ENCODE data around the gene COLQ. TPM values are rescaled to one million over a fixed set of nuclear protein-coding genes. Genes with fewer than 3 reads are reported as not detected.
"Not testable (repeated sequence)": the region's sequence is repeated elsewhere in the genome, so short reads cannot be mapped to it uniquely, and the experiment has no call there.

The COLQ gene
- total RNA-seq, 1 experiment from 2014 or later, result 1.9 TPM

GRCh38 chr3:15426579-15427118, 94.9 kb downstream of the COLQ start:
- Histone ChIP-seq H3K9me3 (ENCODE audit: control insufficient read depth in 1 of 2, insufficient read depth in 1 of 2, low read depth in 1 of 2, low read length in 2 of 2) (no peaks in the 10 kb centered on the region), H3K4me3 (replicated peaks in 1 of 2; ENCODE audit: low read depth in 1 of 2, low read length in 2 of 2) (peak overlapping the region; percentile 99), H3K27ac (ENCODE audit: low read depth, low read length) (peak overlapping the region; percentile 77), H3K4me2 (ENCODE audit: low read length) (peak overlapping the region; percentile 88), H3K36me3 (ENCODE audit: control insufficient read depth in 1 of 2, insufficient read depth in 2 of 2, low read length in 2 of 2) (peaks cover 8 to 9% of the 10 kb centered on the region in 2 experiments; a peak in 3 of 4 replicates), H3K9ac (ENCODE audit: low read length) (peak overlapping the region; percentile 86), H3K4me1 (ENCODE audit: control insufficient read depth in 1 of 2, insufficient read depth in 2 of 2, low read length in 2 of 2) (peaks cover 13 to 16% of the 10 kb centered on the region in 2 experiments), H3K9me2 (ENCODE audit: insufficient read depth) (no peaks in the 10 kb centered on the region), H3K79me2 (ENCODE audit: insufficient read depth, low read length) (peaks cover 62% of the 10 kb centered on the region), H3K27me3 (ENCODE audit: insufficient read depth, low read length) (no peaks in the 10 kb centered on the region), H2AFZ (ENCODE audit: low read depth, low read length, poor library complexity, severe bottlenecking) (peak overlapping the region; percentile 95), H4K20me1 (ENCODE audit: insufficient read depth) (no peaks in the 10 kb centered on the region)
- RAD21 ChIA-PET (ENCODE audit: low non-redundant PET in 1 of 2, low total read pairs in 2 of 2, uncharacterized antibody in 2 of 2, unreplicated experiment in 2 of 2), result no interaction called here
- TF ChIP-seq CEBPB (IDR thresholded peaks at IDR 0.05; ENCODE audit: low read depth), result no peak
- TF ChIP-seq CBX3 (IDR thresholded peaks at IDR 0.05; ENCODE audit: low read depth), result 0 out of 2 replicates have a peak, but pooled peaks have one; percentile 14
- POLR2A ChIA-PET, result no interaction called here
- no peak for DNase-seq (ENCODE audit: low read depth, low spot score)
- CTCF ChIA-PET, result no interaction called here
- intact Hi-C loops (cut with micrococcal nuclease), result no loop called here
- TSS peak; percentile 72 for BruUV-seq (replicated peaks)
- ATAC-seq, result no peak

- DNase-seq (ENCODE audit: low read depth, low spot score), result no peak
- H3K4me1 ChIP-seq (ENCODE audit: control insufficient read depth in 1 of 2, insufficient read depth in 2 of 2, low read length in 2 of 2), result no peaks in the 10 kb centered on the region
- no peak overlapping the region for H3K4me2 ChIP-seq (ENCODE audit: low read length)
- no peak overlapping the region for H3K27ac ChIP-seq (ENCODE audit: low read depth, low read length)
- no peak for ATAC-seq
- H3K4me3 ChIP-seq (replicated peaks in 1 of 2; ENCODE audit: low read depth in 1 of 2, low read length in 2 of 2), result no peak overlapping the region
- no peaks in the 10 kb centered on the region for H3K27me3 ChIP-seq (ENCODE audit: insufficient read depth, low read length)
- H3K79me2 ChIP-seq (ENCODE audit: insufficient read depth, low read length), result peaks cover 5% of the 10 kb centered on the region; the same call in 1 of the 2 replicates
- no peak overlapping the region for H3K9ac ChIP-seq (ENCODE audit: low read length)
- TF ChIP-seq SIN3A (IDR thresholded peaks at IDR 0.05; ENCODE audit: low read depth), result no peak
- TF ChIP-seq, protein P1, sequence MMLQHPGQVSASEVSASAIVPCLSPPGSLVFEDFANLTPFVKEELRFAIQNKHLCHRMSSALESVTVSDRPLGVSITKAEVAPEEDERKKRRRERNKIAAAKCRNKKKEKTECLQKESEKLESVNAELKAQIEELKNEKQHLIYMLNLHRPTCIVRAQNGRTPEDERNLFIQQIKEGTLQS (IDR thresholded peaks at IDR 0.05), result no peak
- no peak for TF ChIP-seq CBX3 (IDR thresholded peaks at IDR 0.05; ENCODE audit: low read depth)
- no peak for TF ChIP-seq CEBPB (IDR thresholded peaks at IDR 0.05; ENCODE audit: low read depth)
- TF ChIP-seq POLR2AphosphoS5 (IDR thresholded peaks at IDR 0.05; ENCODE audit: low read depth, low read length), result no peak
- ChIA-PET RAD21 (ENCODE audit: low non-redundant PET in 1 of 2, low total read pairs in 2 of 2, uncharacterized antibody in 2 of 2, unreplicated experiment in 2 of 2) (no interaction called here), POLR2A (no interaction called here), CTCF (no interaction called here)
- intact Hi-C loops (cut with micrococcal nuclease), result no loop called here
- H3K9me3 ChIP-seq (ENCODE audit: control insufficient read depth in 1 of 2, insufficient read depth in 1 of 2, low read depth in 1 of 2, low read length in 2 of 2), result no peaks in the 10 kb centered on the region
- no peak overlapping the region for H2AFZ ChIP-seq (ENCODE audit: low read depth, low read length, poor library complexity, severe bottlenecking)
- H4K20me1 ChIP-seq (ENCODE audit: insufficient read depth), result no peaks in the 10 kb centered on the region
- no TSS peak for BruUV-seq (replicated peaks)
- H3K36me3 ChIP-seq (ENCODE audit: control insufficient read depth in 1 of 2, insufficient read depth in 2 of 2, low read length in 2 of 2), result peaks cover 5 to 10% of the 10 kb centered on the region in 2 experiments; a peak in 3 of 4 replicates
- H3K9me2 ChIP-seq (ENCODE audit: insufficient read depth), result no peaks in the 10 kb centered on the region
Measured at GRCh38 chr3:15420871-15421270, 100.6 kb downstream of the COLQ start.

DNA sequence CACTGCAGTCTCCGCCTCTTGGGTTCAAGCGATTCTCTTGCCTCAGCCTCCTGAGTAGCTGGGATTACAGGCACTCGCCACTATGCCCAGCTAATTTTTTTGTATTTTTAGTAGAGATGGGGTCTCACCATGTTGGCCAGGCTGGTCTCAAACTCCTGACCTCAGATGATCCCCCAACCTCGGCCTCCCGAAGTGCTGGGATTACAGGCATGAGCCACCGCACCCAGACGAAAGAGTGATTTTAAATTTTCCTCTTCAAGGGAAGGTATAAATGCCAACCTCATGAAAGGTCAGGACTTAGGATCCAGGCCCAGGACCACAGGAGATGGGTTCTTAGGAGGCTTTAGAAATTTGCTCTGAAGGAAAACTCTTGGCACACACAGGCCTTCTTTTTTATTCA, 110.5 kb downstream of the COLQ start:
- H4K20me1 ChIP-seq (ENCODE audit: insufficient read depth); DNase-seq (ENCODE audit: low read depth, low spot score); H3K79me2 ChIP-seq (ENCODE audit: insufficient read depth, low read length); H3K4me3 ChIP-seq (replicated peaks in 1 of 2; ENCODE audit: low read depth in 1 of 2, low read length in 2 of 2); ATAC-seq; H3K9me2 ChIP-seq (ENCODE audit: insufficient read depth); H3K9me3 ChIP-seq (ENCODE audit: control insufficient read depth in 1 of 2, insufficient read depth in 1 of 2, low read depth in 1 of 2, low read length in 2 of 2); H3K4me2 ChIP-seq (ENCODE audit: low read length); CTCF ChIA-PET; RAD21 ChIA-PET (ENCODE audit: low non-redundant PET in 1 of 2, low total read pairs in 2 of 2, uncharacterized antibody in 2 of 2, unreplicated experiment in 2 of 2); H3K4me1 ChIP-seq (ENCODE audit: control insufficient read depth in 1 of 2, insufficient read depth in 2 of 2, low read length in 2 of 2); BruUV-seq (replicated peaks); intact Hi-C loops (cut with micrococcal nuclease); H3K9ac ChIP-seq (ENCODE audit: low read length); H3K27me3 ChIP-seq (ENCODE audit: insufficient read depth, low read length); H3K27ac ChIP-seq (ENCODE audit: low read depth, low read length); POLR2A ChIA-PET; H2AFZ ChIP-seq (ENCODE audit: low read depth, low read length, poor library complexity, severe bottlenecking): not testable (repeated sequence)
- peaks cover 14 to 21% of the 10 kb centered on the region in 2 experiments; a peak in 3 of 4 replicates for H3K36me3 ChIP-seq (ENCODE audit: control insufficient read depth in 1 of 2, insufficient read depth in 2 of 2, low read length in 2 of 2)
